GM23338 (cell line): ENCODE data around the gene ZMYND19. TPM values are rescaled to one million over a fixed set of nuclear protein-coding genes. Genes with fewer than 3 reads are reported as not detected.

Source experiments
- ATAC-seq: fragments of 200-7000 bp; cut with Tn5 transposase; 3 replicates; pipeline ENCODE4 v1.9.1; 2020
- DNase-seq: peaks from one replicate; pipeline ENCODE4 v3.0.0-alpha.2; 2015; ENCODE audit warnings: low spot score
- H2AFZ ChIP-seq: fragments of 200-600 bp; sonication (generic); 2 replicates; pipeline ENCODE4 v1.8.0; 2016; ENCODE audit warnings: antibody characterized with exemption, mild to moderate bottlenecking, moderate library complexity
- H3F3A ChIP-seq: fragments of 200-600 bp; sonication (generic); replicated peaks from 2 replicates; pipeline ENCODE4 v1.8.0; 2017; ENCODE audit warnings: antibody characterized with exemption, mixed run types, low read depth
- H3K27ac ChIP-seq: fragments of 200-600 bp; sonication (generic); 2 replicates; pipeline ENCODE4 v1.6.1; 2016; ENCODE audit warnings: low read depth
- H3K27me3 ChIP-seq: fragments of 200-600 bp; sonication (generic); 2 replicates; pipeline ENCODE4 v1.8.0; 2016; ENCODE audit warnings: mild to moderate bottlenecking, mixed run types, moderate library complexity; ENCODE audit not compliant: insufficient read depth
- H3K36me3 ChIP-seq: fragments of 200-600 bp; sonication (generic); 2 replicates; pipeline ENCODE4 v1.8.0; 2016; ENCODE audit warnings: mild to moderate bottlenecking; ENCODE audit not compliant: insufficient read depth
- H3K4me1 ChIP-seq: fragments of 200-600 bp; sonication (generic); 2 replicates; pipeline ENCODE4 v1.8.0; 2016; ENCODE audit warnings: mild to moderate bottlenecking, moderate library complexity; ENCODE audit not compliant: insufficient read depth
- H3K4me2 ChIP-seq: fragments of 200-600 bp; sonication (generic); 2 replicates; pipeline ENCODE4 v1.7.1; 2017; ENCODE audit warnings: mixed run types
- H3K4me3 ChIP-seq: fragments of 200-600 bp; sonication (generic); 2 replicates; pipeline ENCODE4 v1.6.1; 2016; ENCODE audit warnings: mixed run types
- H3K79me2 ChIP-seq: fragments of 200-600 bp; sonication (generic); replicated peaks from 2 replicates; pipeline ENCODE4 v1.8.0; 2017; ENCODE audit warnings: mild to moderate bottlenecking; ENCODE audit not compliant: insufficient read depth
- H3K9me2 ChIP-seq: fragments of 200-600 bp; sonication (generic); 2 replicates; pipeline ENCODE4 v1.8.0; 2017; ENCODE audit not compliant: insufficient read depth
- H4K20me1 ChIP-seq: fragments of 200-600 bp; sonication (generic); replicated peaks from 2 replicates; pipeline ENCODE4 v1.8.0; 2017; ENCODE audit warnings: mild to moderate bottlenecking; ENCODE audit not compliant: insufficient read depth
- H3K27ac Mint-ChIP-seq: 2 replicates; pipeline ENCODE4 v1.8.0; 2020; ENCODE audit warnings: inconsistent platforms, mild to moderate bottlenecking, moderate library complexity, mixed read lengths
- H3K27me3 Mint-ChIP-seq: 3 replicates; pipeline ENCODE4 v1.8.0; 2022; ENCODE audit warnings: low read depth, mild to moderate bottlenecking, moderate library complexity, mixed read lengths, inconsistent platforms; ENCODE audit not compliant: insufficient read depth, poor library complexity
- H3K36me3 Mint-ChIP-seq: 3 replicates; pipeline ENCODE4 v1.8.0; 2021; ENCODE audit warnings: low read depth, mild to moderate bottlenecking, inconsistent platforms, moderate library complexity, mixed read lengths
- H3K4me1 Mint-ChIP-seq: 3 replicates; pipeline ENCODE4 v1.8.0; 2020; ENCODE audit warnings: mild to moderate bottlenecking, inconsistent platforms, mixed read lengths
- H3K4me3 Mint-ChIP-seq: 3 replicates; pipeline ENCODE4 v1.8.0; 2021; ENCODE audit warnings: moderate library complexity, mild to moderate bottlenecking, inconsistent platforms, mixed read lengths
- H3K9me3 Mint-ChIP-seq: 3 replicates; pipeline ENCODE4 v1.8.0; 2020; ENCODE audit warnings: moderate library complexity, mild to moderate bottlenecking, inconsistent platforms, mixed read lengths
- CREB1 ChIP-seq: fragments of 250-450 bp; sonication (Bioruptor Pico); IDR thresholded peaks from 2 replicates; pipeline ENCODE4 v1.5.0; 2020; ENCODE audit warnings: low read depth, mild to moderate bottlenecking, moderate library complexity
- CTCF ChIP-seq, 2 experiments: fragments of 200-600 bp in 1 of 2; sonication (generic) in 1 of 2; conservative IDR thresholded peaks; 2 replicates each; pipeline versions ENCODE4 v1.5.1 to v1.6.1; 2016 to 2017; ENCODE audit warnings: antibody characterized with exemption in 2 of 2, low read depth in 2 of 2, mild to moderate bottlenecking in 2 of 2, moderate library complexity in 1 of 2
- EZH2 ChIP-seq: fragments of 200-600 bp; sonication (generic); IDR thresholded peaks from one replicate; pipeline ENCODE4 v1.8.0; 2017; ENCODE audit warnings: antibody characterized with exemption, mild to moderate bottlenecking, low read depth; ENCODE audit not compliant: unreplicated experiment
- NANOG ChIP-seq: IDR thresholded peaks from 2 replicates; pipeline ENCODE4 v1.6.1; 2016; ENCODE audit warnings: antibody characterized with exemption, borderline replicate concordance
- POLR2AphosphoS5 ChIP-seq: IDR thresholded peaks from 2 replicates; pipeline ENCODE4 v1.6.1; 2016; ENCODE audit warnings: antibody characterized with exemption, low read depth
- REST ChIP-seq: IDR thresholded peaks from one replicate; pipeline ENCODE4 v1.6.1; 2018; ENCODE audit warnings: antibody characterized with exemption; ENCODE audit not compliant: unreplicated experiment
- STAT1 ChIP-seq: IDR thresholded peaks from one replicate; pipeline ENCODE4 v1.6.1; 2016; ENCODE audit warnings: antibody characterized with exemption; ENCODE audit not compliant: unreplicated experiment
- ZNF114 ChIP-seq: fragments of 250-450 bp; sonication (Bioruptor Pico); IDR thresholded peaks from 2 replicates; pipeline ENCODE4 v1.5.0; 2020; ENCODE audit warnings: mild to moderate bottlenecking, moderate library complexity
- ZNF331 ChIP-seq: fragments of 250-450 bp; sonication (Bioruptor Pico); IDR thresholded peaks from 2 replicates; pipeline ENCODE4 v1.5.0; 2020; ENCODE audit warnings: low read depth, mild to moderate bottlenecking, moderate library complexity
- polyA plus RNA-seq: library from polyadenylated mRNA; unstranded; fragments of >200 nt; fragmentation: Nextera tagmentation; extraction: Ambion mirVana; gene quantifications from 2 replicates; pipeline ENCODE4 v1.2.1, GENCODE V29; 2016
- total RNA-seq: library from RNA; depleted of rRNA; stranded (reverse); fragments of >200 nt; shearing (Covaris generic); gene quantifications from 2 replicates; pipeline ENCODE4 v1.2.3, GENCODE V29; 2014
- TF ChIP-seq, protein P1 (sequence below): IDR thresholded peaks from 2 replicates; pipeline ENCODE4 v1.6.1; 2016; ENCODE audit warnings: antibody characterized with exemption

ZMYND19 gene
- total and polyA plus RNA-seq, 2 experiments from 2014 or later = 25.8 to 58.5 TPM

DNA sequence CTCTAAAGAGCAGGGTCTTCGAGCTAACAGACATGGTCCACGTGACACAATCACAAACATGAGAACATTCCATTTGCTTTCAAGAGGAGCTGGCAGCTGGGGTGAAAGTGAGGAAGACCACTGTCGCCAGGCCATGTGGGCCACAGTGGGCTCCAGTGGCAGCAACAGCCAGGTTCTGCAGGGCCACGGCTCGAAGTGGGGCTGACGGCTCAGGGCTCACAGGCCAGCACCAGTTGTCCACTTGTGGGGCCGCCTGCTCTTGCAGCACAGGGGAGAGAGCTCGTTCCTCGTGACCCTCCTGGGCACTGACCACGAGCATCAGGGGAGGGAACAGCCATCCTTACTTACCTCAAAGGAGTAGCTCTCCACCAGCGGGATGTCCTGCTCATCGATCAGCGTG, 2.0 kb downstream of the ZMYND19 start (continued):
- TF ChIP-seq REST (no peak), POLR2AphosphoS5 (no peak)

DNA sequence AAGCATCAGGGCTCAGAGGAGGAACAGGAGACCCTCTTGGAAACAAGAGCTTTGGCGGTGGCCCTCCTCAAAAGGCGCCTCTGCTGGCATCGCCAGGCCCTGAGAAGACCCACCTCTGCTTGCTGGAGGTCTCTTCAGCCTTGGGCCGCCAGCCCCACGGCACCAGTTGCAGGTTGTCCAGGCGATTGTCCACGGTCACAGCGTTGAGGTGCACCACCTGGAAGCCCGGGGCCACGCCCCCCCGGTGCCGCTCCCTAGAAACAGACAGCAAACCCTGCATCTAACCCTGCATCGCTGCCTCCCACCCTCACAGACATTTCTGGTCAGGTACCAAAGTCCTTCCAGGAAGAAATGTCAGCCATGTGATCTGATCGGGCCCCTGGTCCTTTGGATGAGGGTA, 3.5 kb downstream of the ZMYND19 start:
- ATAC-seq (no peak), DNase-seq (no peak)
- no peak overlapping the region for H3K4me3 ChIP-seq
- no peak overlapping the region for H3K4me3 Mint-ChIP-seq
- H3K27me3 ChIP-seq = no peaks in the 10 kb centered on the region
- no peak overlapping the region for H3K27ac ChIP-seq
- no peak overlapping the region for H2AFZ ChIP-seq
- H3K36me3 Mint-ChIP-seq = peaks cover 67% of the 10 kb centered on the region
- H4K20me1 ChIP-seq = peaks cover 17% of the 10 kb centered on the region; the same call in 1 of the 2 replicates
- peaks cover 22% of the 10 kb centered on the region for H3K27me3 Mint-ChIP-seq
- no peaks in the 10 kb centered on the region for H3K9me2 ChIP-seq
- H3K9me3 Mint-ChIP-seq = peaks cover 2% of the 10 kb centered on the region; the same call in 1 of the 3 replicates
- peaks cover 24% of the 10 kb centered on the region for H3K79me2 ChIP-seq
- peaks cover 18% of the 10 kb centered on the region for H3K36me3 ChIP-seq
- H3K4me1 Mint-ChIP-seq = peaks cover 9% of the 10 kb centered on the region
- peaks cover 8% of the 10 kb centered on the region; the same call in 1 of the 2 replicates for H3F3A ChIP-seq
- no peak overlapping the region for H3K27ac Mint-ChIP-seq
- peaks cover 9% of the 10 kb centered on the region for H3K4me1 ChIP-seq
- no peak overlapping the region for H3K4me2 ChIP-seq
- TF ChIP-seq EZH2 (no peak), STAT1 (no peak), ZNF114 (CRISPR knock-in tag) (no peak)
- TF ChIP-seq, protein P1, sequence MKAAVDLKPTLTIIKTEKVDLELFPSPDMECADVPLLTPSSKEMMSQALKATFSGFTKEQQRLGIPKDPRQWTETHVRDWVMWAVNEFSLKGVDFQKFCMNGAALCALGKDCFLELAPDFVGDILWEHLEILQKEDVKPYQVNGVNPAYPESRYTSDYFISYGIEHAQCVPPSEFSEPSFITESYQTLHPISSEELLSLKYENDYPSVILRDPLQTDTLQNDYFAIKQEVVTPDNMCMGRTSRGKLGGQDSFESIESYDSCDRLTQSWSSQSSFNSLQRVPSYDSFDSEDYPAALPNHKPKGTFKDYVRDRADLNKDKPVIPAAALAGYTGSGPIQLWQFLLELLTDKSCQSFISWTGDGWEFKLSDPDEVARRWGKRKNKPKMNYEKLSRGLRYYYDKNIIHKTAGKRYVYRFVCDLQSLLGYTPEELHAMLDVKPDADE = no peak

DNA sequence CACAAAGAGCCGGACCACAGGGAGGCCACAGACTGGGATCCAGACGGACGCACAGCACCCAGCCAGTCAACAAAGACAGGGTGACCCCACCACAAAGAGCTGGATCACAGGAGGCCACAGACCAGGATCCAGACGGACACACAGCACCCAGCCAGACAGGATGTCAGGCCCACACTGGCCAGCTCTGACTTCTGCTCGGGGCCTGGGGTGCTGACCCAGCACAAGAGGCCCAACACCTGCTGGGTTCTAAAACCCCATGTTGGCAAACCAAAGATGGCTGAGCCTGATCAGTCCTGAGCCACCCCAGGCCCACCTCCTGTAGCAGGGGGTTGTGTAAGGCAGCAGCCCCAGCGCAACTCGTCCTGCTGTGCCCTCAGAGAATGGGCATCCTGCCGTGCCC, 6.4 kb downstream of the ZMYND19 start:
- Mint-ChIP-seq H3K27me3 (peaks cover 34% of the 10 kb centered on the region), H3K4me3 (no peak overlapping the region), H3K36me3 (peaks cover 76% of the 10 kb centered on the region), H3K27ac (no peak overlapping the region), H3K9me3 (no peaks in the 10 kb centered on the region; the same call in 2 of the 3 replicates), H3K4me1 (peaks cover 29% of the 10 kb centered on the region)
- no peaks in the 10 kb centered on the region for H3K27me3 ChIP-seq
- H3K79me2 ChIP-seq = peaks cover 19% of the 10 kb centered on the region
- H3K4me2 ChIP-seq = no peak overlapping the region
- H3K36me3 ChIP-seq = peaks cover 19% of the 10 kb centered on the region
- no peak for DNase-seq
- H2AFZ ChIP-seq = no peak overlapping the region
- no peaks in the 10 kb centered on the region for H3K9me2 ChIP-seq
- H4K20me1 ChIP-seq = peaks cover 19% of the 10 kb centered on the region
- H3K4me1 ChIP-seq = peaks cover 14% of the 10 kb centered on the region
- no peak overlapping the region for H3K27ac ChIP-seq
- H3K4me3 ChIP-seq = no peak overlapping the region
- no peak for ATAC-seq
- peaks cover 22% of the 10 kb centered on the region; the same call in 1 of the 2 replicates for H3F3A ChIP-seq
- TF ChIP-seq REST (no peak), POLR2AphosphoS5 (no peak), CTCF (conservative IDR thresholded peaks at IDR 0.05; ENCODE audit: low read depth in 2 of 2) (no peak), CREB1 (CRISPR knock-in tag) (no peak), ZNF331 (CRISPR knock-in tag) (no peak), NANOG (no peak)
- TF ChIP-seq, protein P1 = no peak
